SW 1271 (cell line): ENCODE data around the gene DCAF16.
"Not testable (repeated sequence)": the region's sequence is repeated elsewhere in the genome, so short reads cannot be mapped to it uniquely, and the experiment has no call there.

Source experiments
- DNase-seq, 2 experiments: peaks; one replicate each; lab custom pipeline; 2025; lab: John Stamatoyannopoulos, UW

DCAF16 gene

GRCh38 chr4:17810260-17811077, at the start of gene DCAF16, which contains the start of gene NCAPG:
DCAF16 (minus strand) TSS chr4:17810757; CDS start chr4:17804141, 6,616 bp downstream.
NCAPG (plus strand) TSS chr4:17810979; CDS start chr4:17811078, 99 bp downstream.
- DNase-seq: peak; percentile 95 to 97

- DNase-seq: no peak
Observed at GRCh38 chr4:17859793-17860406, 49.3 kb upstream of the DCAF16 start.

- DNase-seq: no peak
Observed at GRCh38 chr4:17854036-17854435, 43.5 kb upstream of the DCAF16 start.

- no peak for DNase-seq
Observed at GRCh38 chr4:17851959-17852358, 41.4 kb upstream of the DCAF16 start.

GRCh38 chr4:17850295-17850694, 39.7 kb upstream of the DCAF16 start:
- not testable (repeated sequence) for DNase-seq

- DNase-seq: no peak
Observed at GRCh38 chr4:17846266-17846665, 35.7 kb upstream of the DCAF16 start.

- no peak for DNase-seq
Observed at GRCh38 chr4:17823871-17824669, 13.5 kb upstream of the DCAF16 start.

GRCh38 chr4:17817027-17817426, 6.5 kb upstream of the DCAF16 start:
- DNase-seq: peak in 1 of 2 experiments; percentile 69

GRCh38 chr4:17816142-17816541, 5.6 kb upstream of the DCAF16 start:
- DNase-seq: no peak

GRCh38 chr4:17814140-17814539, 3.6 kb upstream of the DCAF16 start:
- no peak for DNase-seq

- DNase-seq: no peak
Observed at GRCh38 chr4:17812801-17813200, 2.2 kb upstream of the DCAF16 start.

- DNase-seq: no peak
Observed at GRCh38 chr4:17812125-17812524, 1.6 kb upstream of the DCAF16 start.

- DNase-seq: no peak
Observed at GRCh38 chr4:17811078-17811603, 584 bp upstream of the DCAF16 start.

GRCh38 chr4:17809667-17810066, 890 bp downstream of the DCAF16 start:
- no peak for DNase-seq

GRCh38 chr4:17807446-17807845, 3.1 kb downstream of the DCAF16 start:
- no peak for DNase-seq

GRCh38 chr4:17805580-17806155, 4.9 kb downstream of the DCAF16 start:
- no peak for DNase-seq

GRCh38 chr4:17797808-17798207, 12.7 kb downstream of the DCAF16 start:
- no peak for DNase-seq

- DNase-seq: no peak
Observed at GRCh38 chr4:17794730-17795129, 15.8 kb downstream of the DCAF16 start.

- DNase-seq: no peak
Observed at GRCh38 chr4:17788956-17789355, 21.6 kb downstream of the DCAF16 start.

- DNase-seq: no peak
Observed at GRCh38 chr4:17787315-17787714, 23.2 kb downstream of the DCAF16 start.

- no peak for DNase-seq
Observed at GRCh38 chr4:17786567-17786966, 24.0 kb downstream of the DCAF16 start.

GRCh38 chr4:17785858-17786257, 24.7 kb downstream of the DCAF16 start:
- DNase-seq: no peak
